Esophagus muscularis mucosa (tissue), 4 donors: ENCODE measurements around the gene TRERF1. TPM values are rescaled to one million over a fixed set of nuclear protein-coding genes. Genes with fewer than 3 reads are reported as not detected.
A peak's percentile ranks its signal among the peaks of the same experiment; 100 is the strongest.

Experiments
- DNase-seq: peaks from one replicate; pipeline ENCODE4 v3.0.0-alpha.2; 2017; ENCODE audit errors: extremely low spot score
- H3K27ac ChIP-seq, 4 donors: fragments of 200-600 bp; sonication (generic); replicated peaks in 1 of 4; 1 replicate in 3 of 4; 2 replicates in 1 of 4; pipeline ENCODE4 v1.5.1; 2016 to 2019; ENCODE audit warnings: mild to moderate bottlenecking in 1 of 4
- H3K27me3 ChIP-seq, 4 donors: fragments of 200-600 bp; sonication (generic); one replicate each; pipeline versions ENCODE4 v1.5.1 to v1.6.0; 2016 to 2019
- H3K36me3 ChIP-seq, 4 donors: fragments of 200-600 bp; sonication (generic); one replicate each; pipeline ENCODE4 v1.5.1; 2016 to 2019
- H3K4me1 ChIP-seq, 4 donors: fragments of 200-600 bp; sonication (generic); one replicate each; pipeline ENCODE4 v1.5.1; 2016 to 2019
- H3K4me3 ChIP-seq, 4 donors: fragments of 200-600 bp; sonication (generic); 1 replicate in 2 of 4; 2 replicates in 2 of 4; pipeline ENCODE4 v1.5.1; 2016 to 2019; ENCODE audit warnings: mild to moderate bottlenecking in 4 of 4, moderate library complexity in 1 of 4
- H3K9me3 ChIP-seq, 4 donors: fragments of 200-600 bp; sonication (generic); 1 replicate in 3 of 4; 2 replicates in 1 of 4; pipeline ENCODE4 v1.5.1; 2016 to 2019
- EP300 ChIP-seq: sonication (generic); formaldehyde crosslinking; IDR thresholded peaks from one replicate; pipeline ENCODE4 v1.6.1; 2017; ENCODE audit warnings: antibody characterized with exemption
- POLR2A ChIP-seq: fragments of 450-650 bp; IDR thresholded peaks from one replicate; pipeline ENCODE4 v1.6.1; 2017; ENCODE audit warnings: antibody characterized with exemption, moderate library complexity, mild to moderate bottlenecking, low read depth
- POLR2AphosphoS5 ChIP-seq, 2 donors: sonication (generic); formaldehyde crosslinking; IDR thresholded peaks; one replicate each; pipeline ENCODE4 v1.6.1; 2017; ENCODE audit warnings: antibody characterized with exemption in 2 of 2
- WGBS: methylation state at CpG from one replicate; pipeline ENCODE4 v1.1.5; 2018; 5-methylcytosine and 5-hydroxymethylcytosine counted together
- intact Hi-C: fragments of 100-400 bp; cut with DNase I; formaldehyde crosslinking; loops from one replicate; pipeline ENCODE4 v1.15.1; 2023
- total RNA-seq, 4 donors: library from RNA; depleted of rRNA; stranded (reverse); fragments of >200 nt; gene quantifications; one replicate each; pipeline versions ENCODE4 v1.1.0 to v1.2.1, GENCODE V29; 2016
- TF ChIP-seq, protein P1 (sequence below), 3 experiments: fragments of 200-600 bp in 2 of 3; fragments of 450-650 bp in 1 of 3; sonication (generic) in 2 of 3; IDR thresholded peaks; one replicate each; pipeline ENCODE4 v1.5.1; 2017 to 2019; ENCODE audit warnings: antibody characterized with exemption in 3 of 3, mild to moderate bottlenecking in 2 of 3, moderate library complexity in 1 of 3

TRERF1 gene
- 1 to 10 TPM; 4.6 to 8.6 (median 6.4) TPM for total RNA-seq

GRCh38 chr6:42451333-42452170 is at the start of gene TRERF1:
Gene TRERF1, minus strand, starts transcription at chr6:42451926. Its CDS starts 182,336 bp downstream, at chr6:42269590.
- Histone ChIP-seq H3K27me3 (no peaks in the 10 kb centered on the region), H3K4me1 (peaks cover 27 to 49% (median 40%) of the 10 kb centered on the region in 4 donors), H3K36me3 (no peaks in the 10 kb centered on the region), H3K9me3 (no peaks in the 10 kb centered on the region), H3K27ac (peak within 1 kb of the TSS; percentile 87 to 92 (median 90)), H3K4me3 (peak within 1 kb of the TSS; percentile 78 to 96 (median 88))
- peak; percentile 92 for DNase-seq
- intact Hi-C loops, result loop anchor here (10.0 kb wide), 1 partner anchor 187 kb away; no protein-coding TSS in a partner anchor
- WGBS, result 1% methylated on average over 36 of the region's 36 CpGs
- TF ChIP-seq POLR2AphosphoS5 (IDR thresholded peaks at IDR 0.05) (peak in 1 of 2 donors; percentile 33), EP300 (no peak), POLR2A (no peak)

DNA sequence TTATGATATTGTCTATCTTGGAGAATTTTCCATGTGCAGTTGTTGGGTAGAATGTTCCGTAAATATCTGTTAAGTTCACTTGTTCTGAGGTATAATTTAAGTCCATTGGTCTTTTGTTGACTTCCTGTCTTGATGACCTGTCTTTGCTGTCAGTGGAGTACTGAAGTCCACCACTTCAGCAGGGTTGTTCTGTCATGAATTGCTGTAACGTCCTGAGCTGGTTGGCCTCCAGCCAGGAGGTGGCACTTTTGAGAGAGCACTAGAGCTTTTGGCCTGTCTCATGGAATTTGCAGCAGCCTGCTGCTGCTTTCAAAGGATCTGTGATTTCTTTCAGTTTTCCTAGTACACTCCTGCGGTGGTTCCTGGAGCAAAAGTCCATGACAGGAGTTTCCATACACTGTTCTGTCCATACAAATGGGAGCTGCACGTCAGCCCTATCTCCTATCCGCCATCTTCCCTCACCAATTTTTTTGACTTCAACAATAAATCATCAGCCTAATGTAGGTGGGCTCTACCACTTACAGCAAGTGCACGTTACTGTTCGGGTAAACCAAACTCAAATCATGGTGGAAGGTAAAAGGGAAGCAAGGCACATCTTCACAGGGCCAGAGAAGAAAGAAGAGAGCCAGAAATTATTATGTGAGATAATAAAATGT is 46.9 kb upstream of the TRERF1 start:
- Histone ChIP-seq H3K36me3 (no peaks in the 10 kb centered on the region), H3K9me3 (no peaks in the 10 kb centered on the region), H3K27me3 (no peaks in the 10 kb centered on the region), H3K27ac (no peak overlapping the region), H3K4me3 (no peak overlapping the region), H3K4me1 (no peaks in the 10 kb centered on the region)
- intact Hi-C loops, result no loop called here
- WGBS, result 84% methylated on average over 7 of the region's 7 CpGs
- TF ChIP-seq EP300 (no peak), POLR2AphosphoS5 (IDR thresholded peaks at IDR 0.05) (no peak), POLR2A (no peak)
- TF ChIP-seq, protein P1, sequence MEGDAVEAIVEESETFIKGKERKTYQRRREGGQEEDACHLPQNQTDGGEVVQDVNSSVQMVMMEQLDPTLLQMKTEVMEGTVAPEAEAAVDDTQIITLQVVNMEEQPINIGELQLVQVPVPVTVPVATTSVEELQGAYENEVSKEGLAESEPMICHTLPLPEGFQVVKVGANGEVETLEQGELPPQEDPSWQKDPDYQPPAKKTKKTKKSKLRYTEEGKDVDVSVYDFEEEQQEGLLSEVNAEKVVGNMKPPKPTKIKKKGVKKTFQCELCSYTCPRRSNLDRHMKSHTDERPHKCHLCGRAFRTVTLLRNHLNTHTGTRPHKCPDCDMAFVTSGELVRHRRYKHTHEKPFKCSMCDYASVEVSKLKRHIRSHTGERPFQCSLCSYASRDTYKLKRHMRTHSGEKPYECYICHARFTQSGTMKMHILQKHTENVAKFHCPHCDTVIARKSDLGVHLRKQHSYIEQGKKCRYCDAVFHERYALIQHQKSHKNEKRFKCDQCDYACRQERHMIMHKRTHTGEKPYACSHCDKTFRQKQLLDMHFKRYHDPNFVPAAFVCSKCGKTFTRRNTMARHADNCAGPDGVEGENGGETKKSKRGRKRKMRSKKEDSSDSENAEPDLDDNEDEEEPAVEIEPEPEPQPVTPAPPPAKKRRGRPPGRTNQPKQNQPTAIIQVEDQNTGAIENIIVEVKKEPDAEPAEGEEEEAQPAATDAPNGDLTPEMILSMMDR (IDR thresholded peaks at IDR 0.05), result no peak
- no peak for DNase-seq

DNA sequence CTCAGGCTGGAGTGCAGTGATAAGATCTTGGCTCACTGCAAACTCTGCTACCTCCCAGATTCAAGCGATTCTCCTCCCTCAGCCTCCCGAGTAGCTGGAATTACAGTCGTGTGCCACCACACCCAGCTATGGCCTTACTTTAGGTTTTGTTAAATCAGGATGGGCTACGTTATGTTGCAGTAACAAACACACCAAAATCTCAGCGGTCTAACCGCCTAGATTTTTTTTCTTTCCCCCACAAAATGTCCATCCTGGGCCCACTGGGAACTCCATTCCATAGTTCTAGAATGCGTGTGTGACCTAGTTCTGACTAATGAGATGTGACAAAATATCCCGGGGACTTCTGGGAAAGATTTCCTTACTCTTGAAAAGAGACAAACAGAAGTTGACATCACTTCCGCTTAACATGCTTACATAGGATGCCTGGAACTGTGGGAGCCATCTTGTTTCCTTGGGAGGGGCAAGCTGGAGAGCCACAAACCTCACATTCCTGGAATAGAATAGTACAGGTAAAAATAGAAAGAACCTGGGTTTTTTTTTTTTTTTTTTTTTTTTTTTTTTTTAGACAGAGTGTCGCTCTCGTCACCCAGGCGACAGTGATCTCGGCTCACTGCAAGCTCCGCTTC is 42.3 kb upstream of the TRERF1 start:
- TF ChIP-seq EP300, result no peak
- TF ChIP-seq, protein P1 (IDR thresholded peaks at IDR 0.05), result no peak
- TF ChIP-seq POLR2A, result no peak
- TF ChIP-seq POLR2AphosphoS5 (IDR thresholded peaks at IDR 0.05), result no peak
- WGBS, result 93% methylated on average over 14 of the region's 14 CpGs
- Histone ChIP-seq H3K27ac (no peak overlapping the region), H3K4me3 (no peak overlapping the region), H3K27me3 (no peaks in the 10 kb centered on the region), H3K4me1 (no peaks in the 10 kb centered on the region), H3K9me3 (no peaks in the 10 kb centered on the region), H3K36me3 (no peaks in the 10 kb centered on the region)
- intact Hi-C loops, result no loop called here
- no peak for DNase-seq

GRCh38 chr6:42488129-42488528 is 36.4 kb upstream of the TRERF1 start:
- no peaks in the 10 kb centered on the region for H3K9me3 ChIP-seq
- H3K4me1 ChIP-seq, result peaks cover 0 to under 1% (median 0%) of the 10 kb centered on the region in 4 donors
- TF ChIP-seq POLR2AphosphoS5 (IDR thresholded peaks at IDR 0.05), result no peak
- no peak for TF ChIP-seq EP300
- TF ChIP-seq, protein P1 (IDR thresholded peaks at IDR 0.05), result no peak
- no peak for TF ChIP-seq POLR2A
- WGBS, result 79% methylated on average over 2 of the region's 2 CpGs
- no peak overlapping the region for H3K4me3 ChIP-seq
- no peaks in the 10 kb centered on the region for H3K27me3 ChIP-seq
- no peaks in the 10 kb centered on the region for H3K36me3 ChIP-seq
- no peak overlapping the region for H3K27ac ChIP-seq
- DNase-seq, result no peak
- intact Hi-C loops, result no loop called here

DNA sequence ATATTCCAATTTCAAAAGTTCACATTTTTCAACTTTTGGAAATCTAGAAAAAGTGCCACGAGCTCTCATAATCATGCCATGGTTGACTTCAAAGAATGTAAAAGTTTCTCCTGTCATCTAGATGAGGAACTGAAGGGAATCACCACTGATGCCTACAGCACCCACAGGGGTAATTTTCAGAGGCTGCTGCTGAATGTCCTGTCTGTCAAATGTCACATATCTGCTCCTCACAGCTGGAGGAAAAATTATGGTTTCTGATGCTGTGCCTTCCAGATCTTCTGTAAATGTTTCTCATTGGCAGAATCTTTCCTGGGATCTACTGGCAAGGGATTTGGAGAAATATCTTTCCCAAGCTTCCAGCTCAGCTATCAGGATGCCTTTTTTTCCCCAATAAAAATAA is 32.5 kb upstream of the TRERF1 start:
- H3K27ac ChIP-seq, result no peak overlapping the region
- 90% methylated on average over 1 of the region's 1 CpG for WGBS
- intact Hi-C loops, result no loop called here

More for the DNA sequence above, 32.5 kb upstream of the TRERF1 start:
- no peak overlapping the region for H3K4me3 ChIP-seq
- no peak for DNase-seq
- no peaks in the 10 kb centered on the region for H3K36me3 ChIP-seq
- no peak for TF ChIP-seq POLR2AphosphoS5 (IDR thresholded peaks at IDR 0.05)
- no peak for TF ChIP-seq POLR2A
- no peak for TF ChIP-seq EP300
- TF ChIP-seq, protein P1 (IDR thresholded peaks at IDR 0.05), result no peak
- H3K4me1 ChIP-seq, result peaks cover 0 to 22% (median 19%) of the 10 kb centered on the region in 4 donors
- no peaks in the 10 kb centered on the region for H3K27me3 ChIP-seq
- no peaks in the 10 kb centered on the region for H3K9me3 ChIP-seq
